ENCODE data around the gene THOC3. TPM values are rescaled to one million over a fixed set of nuclear protein-coding genes. Genes with fewer than 3 reads are reported as not detected.

The THOC3 gene
- total RNA-seq, 1 donor from 2014 or later = 76.3 TPM

Other genes starting within 250 kb of the THOC3 start
- 3.3 TPM in 2 replicates for gene CPLX2, start 96.7 kb downstream of the THOC3 start, total RNA-seq

All from progenitor cell of endocrine pancreas (in vitro differentiated cells).